Measurements from ENCODE around the gene OR10H5. TPM values are rescaled to one million over a fixed set of nuclear protein-coding genes. Genes with fewer than 3 reads are reported as not detected.

OR10H5 gene, protein sequence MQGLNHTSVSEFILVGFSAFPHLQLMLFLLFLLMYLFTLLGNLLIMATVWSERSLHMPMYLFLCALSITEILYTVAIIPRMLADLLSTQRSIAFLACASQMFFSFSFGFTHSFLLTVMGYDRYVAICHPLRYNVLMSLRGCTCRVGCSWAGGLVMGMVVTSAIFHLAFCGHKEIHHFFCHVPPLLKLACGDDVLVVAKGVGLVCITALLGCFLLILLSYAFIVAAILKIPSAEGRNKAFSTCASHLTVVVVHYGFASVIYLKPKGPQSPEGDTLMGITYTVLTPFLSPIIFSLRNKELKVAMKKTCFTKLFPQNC
- not detected in 2 replicates for total RNA-seq

DNA sequence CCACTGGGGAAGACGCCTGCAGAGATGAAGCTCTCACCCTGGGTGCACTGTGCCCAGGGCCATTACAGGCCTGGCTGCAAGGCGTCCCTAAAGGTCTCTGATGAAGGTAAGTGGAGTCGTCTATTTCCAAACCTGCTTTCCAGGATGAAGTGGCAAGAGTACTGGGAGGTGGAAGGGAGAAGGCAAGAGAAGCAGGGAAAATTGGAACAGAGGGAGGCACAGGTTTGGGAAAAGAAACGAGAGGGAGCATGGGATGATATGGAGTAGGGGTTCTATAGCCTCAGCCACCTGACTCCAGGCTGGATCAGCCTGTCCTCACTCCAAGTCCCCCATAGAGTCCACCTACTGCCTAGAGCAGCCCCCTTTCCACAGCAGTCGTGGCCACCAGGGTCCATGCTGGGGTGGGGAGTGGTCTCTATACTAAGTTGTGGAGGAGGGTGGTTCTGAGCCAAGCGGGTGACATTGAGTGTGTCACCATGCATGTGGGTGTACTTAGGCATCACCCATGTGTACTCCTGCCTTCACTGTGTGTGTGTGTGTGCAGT lies at the start of gene OR10H5:
Gene OR10H5, plus strand, starts transcription at position 51 of the 545 bp plus-strand sequence. CDS start 6,388 bp downstream, outside the sequence.

DNA sequence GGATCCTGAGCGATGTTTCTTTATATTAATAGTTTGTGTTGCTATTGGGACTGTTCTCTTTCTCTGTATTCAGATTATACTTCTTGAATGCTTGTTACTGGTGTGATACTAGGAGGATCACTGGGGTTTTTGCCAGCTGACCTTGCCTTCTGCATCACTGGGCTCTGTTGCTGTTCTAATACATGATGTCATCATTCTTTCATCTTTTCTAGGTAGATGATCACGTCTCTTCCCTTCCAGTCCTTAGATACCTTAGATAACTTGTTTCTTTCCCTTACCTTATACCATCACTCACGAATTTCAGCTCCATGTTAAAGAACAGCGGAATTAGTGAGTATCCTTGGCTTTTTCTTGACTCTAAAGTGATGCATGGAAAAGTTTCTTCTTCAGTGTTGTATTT lies 49.7 kb upstream of the OR10H5 start, which contains the start of gene OR10H3:
Gene OR10H3, plus strand, starts transcription at position 264 of the 400 bp plus-strand sequence. CDS start 3,408 bp downstream, outside the sequence.

DNA sequence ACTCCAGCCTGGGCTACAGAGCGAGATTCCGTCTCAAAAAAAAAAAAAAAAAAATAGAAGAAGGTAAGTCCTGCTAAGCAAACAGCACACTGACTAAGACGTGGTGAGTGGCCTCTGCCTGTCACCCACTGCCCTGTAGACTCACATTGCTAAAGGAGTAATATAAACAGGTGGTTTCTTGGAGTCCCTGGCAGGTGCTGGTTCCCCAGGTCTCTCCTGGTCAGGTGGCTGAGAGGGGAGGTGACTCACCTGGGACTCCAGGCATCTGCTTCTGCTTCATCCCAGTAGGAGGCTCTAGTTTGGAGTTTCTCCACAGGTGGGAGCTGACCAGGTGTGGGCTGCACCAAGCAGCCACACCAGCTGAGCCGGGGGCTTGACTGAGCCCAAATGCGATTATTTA lies 27.8 kb downstream of the OR10H5 start, which contains the start of gene OR10H1:
Gene OR10H1, minus strand, starts transcription at position 359 of the 400 bp plus-strand sequence. CDS start 7,627 bp downstream, outside the sequence.

Other genes starting within 250 kb of the OR10H5 start
- not detected in 2 replicates for gene CYP4F8, start 172.4 kb upstream of the OR10H5 start, total RNA-seq
- gene CYP4F3, start 146.8 kb upstream of the OR10H5 start, total RNA-seq = not detected in 2 replicates
- not detected in 2 replicates for gene CYP4F12, start 114.6 kb upstream of the OR10H5 start, total RNA-seq
- not detected in 2 replicates for gene OR10H2, start 59.6 kb upstream of the OR10H5 start, total RNA-seq
- gene OR10H3, start 49.7 kb upstream of the OR10H5 start, total RNA-seq = not detected in 2 replicates
- gene OR10H1, start 28.0 kb downstream of the OR10H5 start, total RNA-seq = not detected in 2 replicates
- 0.09 TPM in 1 of 2 replicates, not detected in the other for gene CYP4F2, start 110.4 kb downstream of the OR10H5 start, total RNA-seq
- gene CYP4F11, start 146.9 kb downstream of the OR10H5 start, total RNA-seq = not detected in 2 replicates
- gene OR10H4, start 161.3 kb downstream of the OR10H5 start, total RNA-seq = not detected in 2 replicates

Data from dermis lymphatic vessel endothelial cell (primary cell).